HL-60 (cell line): ENCODE measurements around the gene AMY2B.

Source experiments
- POLR2AphosphoS5 ChIP-seq: IDR thresholded peaks from 2 replicates; pipeline ENCODE4 v1.6.1; 2012; ENCODE audit warnings: low read depth
- TF ChIP-seq, protein P1 (sequence below): IDR thresholded peaks from one replicate; pipeline ENCODE4 v1.5.1; 2011; ENCODE audit warnings: low read length, control low read depth, inconsistent platforms; ENCODE audit not compliant: insufficient read depth
- TF ChIP-seq, protein P2 (sequence below): IDR thresholded peaks from 2 replicates; pipeline ENCODE4 v1.6.1; 2012; ENCODE audit warnings: low read depth; ENCODE audit not compliant: insufficient replicate concordance

DNA sequence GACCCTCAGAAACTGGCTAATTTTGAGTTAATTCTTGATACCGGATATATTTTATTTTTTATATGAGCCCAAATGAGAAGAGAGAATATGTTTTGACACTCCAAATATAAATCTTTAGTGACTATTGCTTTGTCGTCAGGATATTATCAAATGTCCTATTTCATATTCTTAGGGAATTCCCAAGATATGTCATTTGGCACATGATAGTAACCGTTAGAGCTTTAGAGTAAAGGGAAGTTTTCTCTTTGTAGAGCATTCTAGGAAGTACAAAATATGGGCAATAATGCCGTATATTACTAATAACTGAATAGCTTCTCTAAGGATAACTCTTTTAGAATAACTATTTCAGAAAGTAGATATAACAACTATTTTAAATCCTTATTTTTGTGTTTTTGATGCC lies 8.3 kb upstream of the AMY2B start:
- TF ChIP-seq, protein P1, sequence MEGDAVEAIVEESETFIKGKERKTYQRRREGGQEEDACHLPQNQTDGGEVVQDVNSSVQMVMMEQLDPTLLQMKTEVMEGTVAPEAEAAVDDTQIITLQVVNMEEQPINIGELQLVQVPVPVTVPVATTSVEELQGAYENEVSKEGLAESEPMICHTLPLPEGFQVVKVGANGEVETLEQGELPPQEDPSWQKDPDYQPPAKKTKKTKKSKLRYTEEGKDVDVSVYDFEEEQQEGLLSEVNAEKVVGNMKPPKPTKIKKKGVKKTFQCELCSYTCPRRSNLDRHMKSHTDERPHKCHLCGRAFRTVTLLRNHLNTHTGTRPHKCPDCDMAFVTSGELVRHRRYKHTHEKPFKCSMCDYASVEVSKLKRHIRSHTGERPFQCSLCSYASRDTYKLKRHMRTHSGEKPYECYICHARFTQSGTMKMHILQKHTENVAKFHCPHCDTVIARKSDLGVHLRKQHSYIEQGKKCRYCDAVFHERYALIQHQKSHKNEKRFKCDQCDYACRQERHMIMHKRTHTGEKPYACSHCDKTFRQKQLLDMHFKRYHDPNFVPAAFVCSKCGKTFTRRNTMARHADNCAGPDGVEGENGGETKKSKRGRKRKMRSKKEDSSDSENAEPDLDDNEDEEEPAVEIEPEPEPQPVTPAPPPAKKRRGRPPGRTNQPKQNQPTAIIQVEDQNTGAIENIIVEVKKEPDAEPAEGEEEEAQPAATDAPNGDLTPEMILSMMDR, result no peak
- TF ChIP-seq, protein P2, sequence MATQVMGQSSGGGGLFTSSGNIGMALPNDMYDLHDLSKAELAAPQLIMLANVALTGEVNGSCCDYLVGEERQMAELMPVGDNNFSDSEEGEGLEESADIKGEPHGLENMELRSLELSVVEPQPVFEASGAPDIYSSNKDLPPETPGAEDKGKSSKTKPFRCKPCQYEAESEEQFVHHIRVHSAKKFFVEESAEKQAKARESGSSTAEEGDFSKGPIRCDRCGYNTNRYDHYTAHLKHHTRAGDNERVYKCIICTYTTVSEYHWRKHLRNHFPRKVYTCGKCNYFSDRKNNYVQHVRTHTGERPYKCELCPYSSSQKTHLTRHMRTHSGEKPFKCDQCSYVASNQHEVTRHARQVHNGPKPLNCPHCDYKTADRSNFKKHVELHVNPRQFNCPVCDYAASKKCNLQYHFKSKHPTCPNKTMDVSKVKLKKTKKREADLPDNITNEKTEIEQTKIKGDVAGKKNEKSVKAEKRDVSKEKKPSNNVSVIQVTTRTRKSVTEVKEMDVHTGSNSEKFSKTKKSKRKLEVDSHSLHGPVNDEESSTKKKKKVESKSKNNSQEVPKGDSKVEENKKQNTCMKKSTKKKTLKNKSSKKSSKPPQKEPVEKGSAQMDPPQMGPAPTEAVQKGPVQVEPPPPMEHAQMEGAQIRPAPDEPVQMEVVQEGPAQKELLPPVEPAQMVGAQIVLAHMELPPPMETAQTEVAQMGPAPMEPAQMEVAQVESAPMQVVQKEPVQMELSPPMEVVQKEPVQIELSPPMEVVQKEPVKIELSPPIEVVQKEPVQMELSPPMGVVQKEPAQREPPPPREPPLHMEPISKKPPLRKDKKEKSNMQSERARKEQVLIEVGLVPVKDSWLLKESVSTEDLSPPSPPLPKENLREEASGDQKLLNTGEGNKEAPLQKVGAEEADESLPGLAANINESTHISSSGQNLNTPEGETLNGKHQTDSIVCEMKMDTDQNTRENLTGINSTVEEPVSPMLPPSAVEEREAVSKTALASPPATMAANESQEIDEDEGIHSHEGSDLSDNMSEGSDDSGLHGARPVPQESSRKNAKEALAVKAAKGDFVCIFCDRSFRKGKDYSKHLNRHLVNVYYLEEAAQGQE, result no peak
- TF ChIP-seq POLR2AphosphoS5, result no peak
